Activated naive CD4-positive, alpha-beta T cell treated with anti-CD3 and anti-CD28 coated beads, Interleukin-2, amount 10 ng/mL, durations not matched to agents 7 days and 5 days (primary cell): ENCODE data around the gene MICAL2.

Source experiments
- CTCF ChIA-PET: fragments of 350-600 bp; sonication (Branson Sonifier 250); formaldehyde crosslinking; loops from one replicate; lab custom pipeline; 2021; ENCODE audit warnings: antibody characterized with exemption; lab: Charles Lee
- DNase-seq: peaks from one replicate; pipeline ENCODE4 v3.0.0-alpha.2; 2020
- H3K27ac Mint-ChIP-seq: one replicate; pipeline ENCODE4 v1.8.0; 2021; ENCODE audit warnings: mild to moderate bottlenecking, moderate library complexity, mixed read lengths
- H3K27me3 Mint-ChIP-seq: one replicate; pipeline ENCODE4 v1.8.0; 2021; ENCODE audit warnings: mild to moderate bottlenecking, mixed read lengths
- H3K36me3 Mint-ChIP-seq: one replicate; pipeline ENCODE4 v1.8.0; 2021; ENCODE audit warnings: mixed read lengths
- H3K4me1 Mint-ChIP-seq: one replicate; pipeline ENCODE4 v1.8.0; 2021; ENCODE audit warnings: mixed read lengths
- H3K4me3 Mint-ChIP-seq: one replicate; pipeline ENCODE4 v1.8.0; 2021; ENCODE audit warnings: mild to moderate bottlenecking, moderate library complexity, mixed read lengths
- H3K9me3 Mint-ChIP-seq: one replicate; pipeline ENCODE4 v1.8.0; 2021; ENCODE audit warnings: mixed read lengths

Gene MICAL2

GRCh38 chr11:12217879-12218278 is 107.5 kb downstream of the MICAL2 start:
- Mint-ChIP-seq H3K27me3 (no peaks in the 10 kb centered on the region), H3K36me3 (peaks cover 17% of the 10 kb centered on the region), H3K9me3 (no peaks in the 10 kb centered on the region), H3K4me1 (peaks cover 16% of the 10 kb centered on the region), H3K27ac (no peak overlapping the region), H3K4me3 (no peak overlapping the region)
- CTCF ChIA-PET, result interaction anchor here (0.6 kb wide), 1 partner anchor 19 kb away, joined by 3 read pairs; no protein-coding TSS in a partner anchor
- DNase-seq, result no peak

- Mint-ChIP-seq H3K9me3 (no peaks in the 10 kb centered on the region), H3K4me1 (peaks cover 26% of the 10 kb centered on the region), H3K36me3 (peaks cover 18% of the 10 kb centered on the region), H3K27me3 (no peaks in the 10 kb centered on the region), H3K4me3 (no peak overlapping the region), H3K27ac (no peak overlapping the region)
- CTCF ChIA-PET, result interaction anchor here (1.5 kb wide), 1 partner anchor 9 kb away, joined by 3 read pairs; no protein-coding TSS in a partner anchor
- DNase-seq, result no peak
These were observed 108.5 kb downstream of the MICAL2 start for GRCh38 chr11:12218909-12219308.

GRCh38 chr11:12219757-12220156 is 109.4 kb downstream of the MICAL2 start:
- H3K27me3 Mint-ChIP-seq, result no peaks in the 10 kb centered on the region
- no peak for DNase-seq
- H3K36me3 Mint-ChIP-seq, result peaks cover 18% of the 10 kb centered on the region
- peaks cover 35% of the 10 kb centered on the region for H3K4me1 Mint-ChIP-seq
- CTCF ChIA-PET, result interaction anchor here (1.4 to 1.8 kb wide), 3 partner anchors 10 to 62 kb away, joined by 3 to 7 read pairs (median 3); no protein-coding TSS in a partner anchor
- H3K27ac Mint-ChIP-seq, result no peak overlapping the region
- H3K9me3 Mint-ChIP-seq, result no peaks in the 10 kb centered on the region
- no peak overlapping the region for H3K4me3 Mint-ChIP-seq

GRCh38 chr11:12220305-12220704 is 109.9 kb downstream of the MICAL2 start:
- no peak overlapping the region for H3K27ac Mint-ChIP-seq
- no peaks in the 10 kb centered on the region for H3K9me3 Mint-ChIP-seq
- no peak for DNase-seq
- H3K4me1 Mint-ChIP-seq, result peaks cover 40% of the 10 kb centered on the region
- H3K27me3 Mint-ChIP-seq, result no peaks in the 10 kb centered on the region
- CTCF ChIA-PET, result interaction anchor here (0.9 to 1.8 kb wide), 4 partner anchors 11 to 61 kb away, joined by 3 to 7 read pairs (median 4); no protein-coding TSS in a partner anchor
- no peak overlapping the region for H3K4me3 Mint-ChIP-seq
- peaks cover 14% of the 10 kb centered on the region for H3K36me3 Mint-ChIP-seq

GRCh38 chr11:12221051-12221535 is 110.7 kb downstream of the MICAL2 start:
- Mint-ChIP-seq H3K36me3 (peaks cover 16% of the 10 kb centered on the region), H3K4me1 (peaks cover 45% of the 10 kb centered on the region), H3K27me3 (no peaks in the 10 kb centered on the region), H3K9me3 (no peaks in the 10 kb centered on the region), H3K27ac (no peak overlapping the region), H3K4me3 (no peak overlapping the region)
- no peak for DNase-seq
- CTCF ChIA-PET, result interaction anchor here (0.9 to 1.8 kb wide), 3 partner anchors 15 to 60 kb away, joined by 3 to 7 read pairs (median 5); no protein-coding TSS in a partner anchor

GRCh38 chr11:12222055-12222792 is 111.8 kb downstream of the MICAL2 start:
- no peak overlapping the region for H3K27ac Mint-ChIP-seq
- H3K27me3 Mint-ChIP-seq, result no peaks in the 10 kb centered on the region
- CTCF ChIA-PET, result no interaction called here
- peaks cover 24% of the 10 kb centered on the region for H3K36me3 Mint-ChIP-seq
- no peak overlapping the region for H3K4me3 Mint-ChIP-seq
- no peaks in the 10 kb centered on the region for H3K9me3 Mint-ChIP-seq
- H3K4me1 Mint-ChIP-seq, result peaks cover 48% of the 10 kb centered on the region
- no peak for DNase-seq

DNA sequence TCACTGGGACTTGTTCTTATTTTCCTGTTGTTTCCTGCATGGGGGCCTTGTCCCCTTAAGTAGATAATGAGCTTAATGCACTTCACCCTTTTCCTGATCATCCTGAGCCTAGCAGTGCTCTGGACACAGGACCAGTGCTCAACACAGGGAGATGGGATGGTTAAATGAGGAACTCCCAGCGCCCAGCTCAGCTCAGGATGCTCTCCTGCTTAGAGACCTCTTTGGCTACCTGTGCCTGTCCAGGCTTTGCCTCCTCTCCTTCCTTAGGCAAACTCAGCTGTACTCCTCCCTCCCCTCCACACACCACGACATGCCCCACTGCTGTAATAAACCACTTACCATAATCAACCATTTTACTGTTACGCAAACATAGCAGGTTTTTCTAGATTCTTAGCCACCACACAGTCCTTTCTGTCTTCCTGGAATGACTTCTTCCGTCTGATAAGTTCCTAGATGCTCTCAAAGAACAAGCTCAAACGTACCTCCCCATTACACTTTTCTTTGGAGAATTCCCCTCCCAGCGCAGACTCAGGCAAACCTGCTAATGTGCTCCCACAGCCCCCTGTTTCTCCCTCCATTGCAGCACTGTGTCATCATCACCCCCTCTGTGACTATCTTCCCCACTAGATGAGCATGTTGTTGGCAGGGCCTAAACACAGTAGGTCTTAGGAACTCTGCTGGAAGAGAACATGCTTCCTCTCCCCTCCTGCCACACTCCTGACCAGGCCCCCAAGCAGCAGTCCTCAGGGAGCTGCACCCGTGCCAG is 113.6 kb downstream of the MICAL2 start:
- Mint-ChIP-seq H3K4me3 (peak overlapping the region; percentile 37), H3K27ac (peak overlapping the region; percentile 86), H3K36me3 (peaks cover 25% of the 10 kb centered on the region), H3K27me3 (no peaks in the 10 kb centered on the region), H3K4me1 (peaks cover 48% of the 10 kb centered on the region), H3K9me3 (no peaks in the 10 kb centered on the region)
- DNase-seq, result peak; percentile 26
- CTCF ChIA-PET, result interaction anchor here (0.9 to 3.9 kb wide), 13 partner anchors 9 to 167 kb away, joined by 3 to 38 read pairs (median 5); no protein-coding TSS in a partner anchor

- Mint-ChIP-seq H3K27ac (peak overlapping the region; percentile 86), H3K4me1 (peaks cover 48% of the 10 kb centered on the region), H3K4me3 (peak overlapping the region; percentile 37), H3K36me3 (peaks cover 25% of the 10 kb centered on the region), H3K9me3 (no peaks in the 10 kb centered on the region), H3K27me3 (no peaks in the 10 kb centered on the region)
- DNase-seq, result peak; percentile 94
- CTCF ChIA-PET, result interaction anchor here (0.5 to 3.9 kb wide), 13 partner anchors 10 to 168 kb away, joined by 3 to 38 read pairs (median 5); no protein-coding TSS in a partner anchor
These were observed 114.1 kb downstream of the MICAL2 start for GRCh38 chr11:12224537-12224893.

DNA sequence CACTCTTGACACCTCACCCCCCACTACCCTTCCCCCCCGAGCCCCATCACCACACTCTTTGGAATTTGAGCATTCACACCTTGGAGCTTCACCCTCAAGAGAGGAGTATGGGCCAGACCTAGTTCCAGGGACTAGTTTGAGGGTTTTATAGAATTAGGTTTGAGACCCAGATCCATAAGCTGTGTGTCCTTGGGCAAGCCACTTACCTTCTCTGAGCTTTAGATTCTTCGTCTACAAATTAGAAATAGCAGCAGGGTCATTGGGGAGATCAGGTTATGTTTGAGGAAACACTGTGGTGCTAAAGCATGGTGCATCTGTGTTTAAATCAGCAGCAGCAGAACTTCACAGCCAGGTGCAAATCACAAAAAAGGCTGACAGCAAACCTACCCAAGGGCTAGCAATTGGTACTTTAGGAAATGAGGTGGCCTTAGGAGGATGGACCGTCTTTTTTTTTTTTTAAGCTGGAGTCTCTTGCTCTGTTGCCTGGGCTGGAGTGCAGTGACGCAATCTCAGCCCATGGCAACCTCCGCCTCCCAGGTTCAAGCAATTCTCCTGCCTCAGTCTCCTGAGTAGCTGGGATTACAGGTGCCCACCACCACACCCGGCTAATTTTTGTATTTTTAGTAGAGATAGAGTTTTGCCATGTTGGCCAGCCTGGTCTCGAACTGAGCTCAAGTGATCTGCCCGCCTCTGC is 114.8 kb downstream of the MICAL2 start:
- Mint-ChIP-seq H3K36me3 (peaks cover 25% of the 10 kb centered on the region), H3K27ac (peak overlapping the region; percentile 86), H3K4me3 (no peak overlapping the region)

DNA sequence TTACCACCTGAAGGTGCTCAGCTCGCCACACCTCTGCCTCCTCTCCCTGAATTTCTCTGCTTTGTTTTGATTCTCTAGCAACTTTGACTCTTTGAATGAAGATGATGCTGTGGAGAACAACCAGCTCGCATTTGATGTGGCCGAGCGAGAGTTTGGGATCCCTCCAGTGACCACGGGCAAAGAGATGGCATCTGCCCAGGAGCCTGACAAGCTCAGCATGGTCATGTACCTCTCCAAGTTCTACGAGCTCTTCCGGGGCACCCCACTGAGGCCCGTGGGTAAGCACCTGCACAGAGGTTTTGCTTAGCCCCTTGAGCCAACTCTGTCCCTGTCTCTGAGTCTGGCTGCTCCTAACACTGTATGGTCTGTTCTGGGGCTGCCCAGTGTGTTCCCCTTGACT is 115.7 kb downstream of the MICAL2 start:
- CTCF ChIA-PET, result interaction anchor here (3.9 kb wide), 1 partner anchor 11 kb away, joined by 38 read pairs; no protein-coding TSS in a partner anchor
- no peaks in the 10 kb centered on the region for H3K27me3 Mint-ChIP-seq
- no peak overlapping the region for H3K4me3 Mint-ChIP-seq
- peaks cover 25% of the 10 kb centered on the region for H3K36me3 Mint-ChIP-seq
- no peak for DNase-seq
- no peaks in the 10 kb centered on the region for H3K9me3 Mint-ChIP-seq
- H3K4me1 Mint-ChIP-seq, result peaks cover 48% of the 10 kb centered on the region
- H3K27ac Mint-ChIP-seq, result peak overlapping the region; percentile 64

More for the DNA sequence above, 114.8 kb downstream of the MICAL2 start:
- no peaks in the 10 kb centered on the region for H3K9me3 Mint-ChIP-seq
- no peak for DNase-seq
- H3K27me3 Mint-ChIP-seq, result no peaks in the 10 kb centered on the region
- CTCF ChIA-PET, result interaction anchor here (0.5 to 3.9 kb wide), 10 partner anchors 12 to 168 kb away, joined by 3 to 38 read pairs (median 4); no protein-coding TSS in a partner anchor
- H3K4me1 Mint-ChIP-seq, result peaks cover 48% of the 10 kb centered on the region

DNA sequence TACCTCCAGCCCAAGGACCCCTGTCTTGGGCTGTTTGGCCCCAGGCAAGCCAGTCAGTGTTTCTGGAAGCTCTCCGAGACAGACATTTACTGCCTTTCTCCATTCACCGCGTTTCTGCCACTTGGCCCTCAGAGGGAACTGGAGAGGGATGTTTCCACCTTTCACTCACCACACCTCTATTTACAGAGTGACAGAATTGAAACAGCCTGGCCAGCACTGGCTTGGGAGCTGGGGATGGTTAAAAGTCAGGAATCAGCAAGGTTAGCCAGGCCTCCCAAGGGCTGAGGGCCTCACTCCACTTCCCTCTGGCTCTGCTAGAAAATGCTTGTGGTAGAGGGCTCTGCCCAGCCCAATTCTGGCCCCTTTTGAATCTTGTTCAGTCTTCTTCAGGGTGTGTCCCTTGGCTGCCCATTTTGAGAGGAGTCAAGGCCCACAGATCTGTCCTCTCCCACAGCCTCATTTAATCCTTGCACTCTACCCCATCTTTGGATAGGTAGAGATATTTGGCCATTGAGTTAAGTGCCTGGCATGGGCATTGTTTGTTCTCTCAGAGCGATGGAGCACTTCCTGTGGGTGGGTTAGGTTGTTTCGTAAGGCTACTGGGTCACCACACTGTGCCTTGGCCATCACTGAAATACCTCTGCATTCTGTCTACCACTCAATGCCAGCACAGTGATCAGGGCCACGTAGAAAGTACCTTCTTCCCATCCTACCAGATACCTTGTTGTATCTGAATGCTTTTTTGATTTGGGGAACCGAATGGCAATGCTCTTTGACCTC is 119.2 kb downstream of the MICAL2 start:
- Mint-ChIP-seq H3K4me1 (peaks cover 18% of the 10 kb centered on the region), H3K4me3 (no peak overlapping the region), H3K9me3 (no peaks in the 10 kb centered on the region), H3K36me3 (peaks cover 26% of the 10 kb centered on the region), H3K27ac (peak overlapping the region; percentile 73), H3K27me3 (no peaks in the 10 kb centered on the region)
- no peak for DNase-seq
- CTCF ChIA-PET, result no interaction called here

DNA sequence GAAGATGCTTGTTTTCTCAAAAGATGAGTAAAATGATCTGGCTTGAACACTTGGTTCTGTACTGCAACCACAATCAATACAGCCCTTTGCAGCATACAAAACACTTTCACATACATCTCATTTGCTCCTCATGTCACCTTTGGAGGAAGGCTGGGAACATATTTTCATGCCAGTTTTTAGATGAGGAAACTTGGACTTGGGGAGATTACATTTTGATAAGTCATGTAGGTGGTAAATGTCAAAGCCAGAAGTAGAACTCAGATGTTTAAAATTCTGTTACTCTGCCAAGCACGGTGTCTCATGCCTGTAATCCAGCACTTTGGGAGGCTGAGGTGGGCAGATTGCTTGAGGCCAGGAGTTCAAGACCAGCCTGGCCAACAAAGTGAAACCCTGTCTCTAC is 121.8 kb downstream of the MICAL2 start:
- Mint-ChIP-seq H3K36me3 (peaks cover 17% of the 10 kb centered on the region), H3K9me3 (no peaks in the 10 kb centered on the region), H3K4me3 (no peak overlapping the region), H3K27ac (no peak overlapping the region), H3K4me1 (peaks cover 24% of the 10 kb centered on the region), H3K27me3 (no peaks in the 10 kb centered on the region)
- no peak for DNase-seq
- CTCF ChIA-PET, result interaction anchor here (1.6 to 5.7 kb wide), 2 partner anchors 27 to 32 kb away, joined by 4 to 49 read pairs; no protein-coding TSS in a partner anchor
